GM19463 (cell line): ENCODE results near the gene ASB12.

ENCODE experiments used
- ATAC-seq: cut with Tn5 transposase; IDR thresholded peaks from one replicate; pipeline ENCODE4 v1.9.1; 2021; ENCODE audit warnings: mild to moderate bottlenecking, moderate library complexity; ENCODE audit not compliant: unreplicated experiment

The ASB12 gene

DNA sequence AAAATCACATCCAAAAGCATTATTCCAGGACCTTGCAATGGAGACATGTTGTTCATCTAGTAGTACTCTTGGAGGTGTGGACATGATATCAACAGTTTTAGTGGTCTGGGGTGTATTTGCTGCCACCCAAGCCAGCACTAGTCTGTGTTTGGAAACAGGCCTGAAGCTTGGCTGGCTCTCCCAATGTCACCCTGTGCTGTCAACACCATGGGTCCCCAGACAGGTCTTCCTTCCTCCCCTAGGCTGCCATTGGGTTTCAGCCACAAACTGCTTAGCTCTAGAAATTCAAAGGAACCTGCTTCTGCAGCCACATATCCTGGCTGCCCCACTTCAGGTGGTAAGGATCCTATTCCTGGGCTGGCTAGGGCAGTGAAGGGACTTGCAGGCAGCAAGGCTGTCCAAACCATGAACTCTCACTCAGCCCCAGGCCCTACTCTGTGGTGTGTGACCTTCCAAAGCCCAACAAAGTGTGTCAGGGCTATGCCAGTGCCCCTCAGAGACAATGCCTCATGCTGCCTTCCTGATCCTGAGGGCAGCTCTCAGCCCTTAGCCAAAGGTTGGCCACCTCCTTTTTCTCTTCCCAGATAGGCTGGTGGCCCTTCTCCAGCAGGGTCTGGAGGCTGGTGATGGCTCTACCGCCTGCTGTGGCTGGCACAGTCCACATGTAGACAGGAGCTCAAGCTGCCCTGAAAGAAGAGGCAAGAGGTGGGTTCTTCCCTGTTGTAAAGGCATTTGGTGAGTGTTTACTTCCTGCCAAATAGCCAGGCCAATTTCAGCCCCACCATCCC is 43.2 kb downstream of the ASB12 start:
- ATAC-seq, result no peak

GRCh38 chrX:64184396-64184795 is 46.0 kb downstream of the ASB12 start:
- ATAC-seq, result no peak

DNA sequence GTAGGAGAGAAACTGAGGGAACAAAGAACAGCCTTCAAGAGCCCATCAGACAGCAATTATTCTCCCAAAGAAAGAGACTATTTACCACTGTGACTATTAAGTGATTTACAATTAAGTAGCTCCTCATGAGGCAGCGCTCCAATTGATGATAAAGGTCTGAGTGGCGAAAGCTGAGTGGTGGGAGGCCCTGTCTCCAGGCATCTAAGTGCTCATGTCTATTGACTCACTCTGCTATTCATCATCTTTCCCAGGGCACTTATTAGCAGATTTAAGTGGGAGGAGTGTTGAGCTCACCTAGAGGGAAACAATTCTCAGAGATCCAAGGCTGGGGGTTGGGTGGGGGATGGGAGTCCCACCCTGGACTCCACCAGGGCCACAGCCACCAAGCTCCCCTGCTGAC is 48.2 kb downstream of the ASB12 start:
- ATAC-seq, result no peak

- no peak for ATAC-seq
Observed at GRCh38 chrX:64176876-64177275, 53.5 kb downstream of the ASB12 start.
